ENCODE data around the gene TNFRSF25.

Gene TNFRSF25

GRCh38 chr1:6504887-6505286 lies 38.9 kb upstream of the TNFRSF25 start:
- Histone ChIP-seq H3K4me3 (ENCODE audit: low read length) (no peak overlapping the region), H3K18ac (ENCODE audit: low read length) (no peak overlapping the region), H3K27ac (ENCODE audit: low read depth, low read length) (no peak overlapping the region), H3K79me2 (ENCODE audit: control insufficient read depth, insufficient read depth, low read length) (no peaks in the 10 kb centered on the region), H2BK15ac (replicated peaks; ENCODE audit: low read depth) (no peak overlapping the region), H3K4me1 (ENCODE audit: control insufficient read depth, low read depth, low read length) (no peaks in the 10 kb centered on the region), H3K23ac (ENCODE audit: low read length) (no peak overlapping the region), H2BK5ac (ENCODE audit: low read length) (no peak overlapping the region), H4K5ac (ENCODE audit: low read length) (no peak overlapping the region), H3K79me1 (ENCODE audit: low read length) (no peaks in the 10 kb centered on the region), H3K56ac (ENCODE audit: low read length) (no peak overlapping the region), H3K9ac (ENCODE audit: low read length) (no peak overlapping the region), H4K8ac (ENCODE audit: low read depth, low read length) (no peak overlapping the region), H3K4me2 (ENCODE audit: low read length) (no peak overlapping the region), H3K27me3 (ENCODE audit: insufficient read depth, low read length, poor library complexity) (no peaks in the 10 kb centered on the region), H3K4ac (ENCODE audit: low read depth, low read length) (no peak overlapping the region), H2BK120ac (ENCODE audit: low read depth, low read length) (no peak overlapping the region), H3K36me3 (ENCODE audit: control insufficient read depth, insufficient read depth, low read length) (no peaks in the 10 kb centered on the region), H2AK5ac (ENCODE audit: low read length) (no peak overlapping the region)
- no CpG with 5 or more reads among the region's 15 CpGs for WGBS (ENCODE audit: extremely low coverage, insufficient coverage, low lambda C conversion rate)
- no peak for DNase-seq

GRCh38 chr1:6503884-6504602 lies 38.1 kb upstream of the TNFRSF25 start:
- Histone ChIP-seq H3K18ac (ENCODE audit: low read length) (no peak overlapping the region), H4K5ac (ENCODE audit: low read length) (no peak overlapping the region), H3K4me3 (ENCODE audit: low read length) (no peak overlapping the region), H3K23ac (ENCODE audit: low read length) (no peak overlapping the region), H3K79me2 (ENCODE audit: control insufficient read depth, insufficient read depth, low read length) (no peaks in the 10 kb centered on the region), H3K4me1 (ENCODE audit: control insufficient read depth, low read depth, low read length) (no peaks in the 10 kb centered on the region), H3K4me2 (ENCODE audit: low read length) (no peak overlapping the region), H3K56ac (ENCODE audit: low read length) (no peak overlapping the region), H2AK5ac (ENCODE audit: low read length) (no peak overlapping the region), H3K9ac (ENCODE audit: low read length) (no peak overlapping the region), H4K8ac (ENCODE audit: low read depth, low read length) (no peak overlapping the region), H2BK15ac (replicated peaks; ENCODE audit: low read depth) (no peak overlapping the region), H3K79me1 (ENCODE audit: low read length) (no peaks in the 10 kb centered on the region), H3K27ac (ENCODE audit: low read depth, low read length) (no peak overlapping the region), H3K4ac (ENCODE audit: low read depth, low read length) (no peak overlapping the region), H2BK120ac (ENCODE audit: low read depth, low read length) (no peak overlapping the region), H2BK5ac (ENCODE audit: low read length) (no peak overlapping the region), H3K27me3 (ENCODE audit: insufficient read depth, low read length, poor library complexity) (no peaks in the 10 kb centered on the region), H3K36me3 (ENCODE audit: control insufficient read depth, insufficient read depth, low read length) (no peaks in the 10 kb centered on the region)
- DNase-seq, result no peak
- WGBS (ENCODE audit: extremely low coverage, insufficient coverage, low lambda C conversion rate), result no CpG with 5 or more reads among the region's 20 CpGs

- no peak overlapping the region for H4K8ac ChIP-seq (ENCODE audit: low read depth, low read length)
- H2AK5ac ChIP-seq (ENCODE audit: low read length), result no peak overlapping the region
- no peak overlapping the region for H2BK120ac ChIP-seq (ENCODE audit: low read depth, low read length)
- H3K56ac ChIP-seq (ENCODE audit: low read length), result no peak overlapping the region
- no peaks in the 10 kb centered on the region for H3K79me1 ChIP-seq (ENCODE audit: low read length)
- no peaks in the 10 kb centered on the region for H3K79me2 ChIP-seq (ENCODE audit: control insufficient read depth, insufficient read depth, low read length)
- no peak overlapping the region for H3K4me3 ChIP-seq (ENCODE audit: low read length)
- H3K27ac ChIP-seq (ENCODE audit: low read depth, low read length), result no peak overlapping the region
- no peaks in the 10 kb centered on the region for H3K36me3 ChIP-seq (ENCODE audit: control insufficient read depth, insufficient read depth, low read length)
- H4K5ac ChIP-seq (ENCODE audit: low read length), result no peak overlapping the region
- H3K27me3 ChIP-seq (ENCODE audit: insufficient read depth, low read length, poor library complexity), result no peaks in the 10 kb centered on the region
- H3K18ac ChIP-seq (ENCODE audit: low read length), result no peak overlapping the region
- H3K9ac ChIP-seq (ENCODE audit: low read length), result no peak overlapping the region
- DNase-seq, result no peak
- no peak overlapping the region for H3K4me2 ChIP-seq (ENCODE audit: low read length)
- H3K4ac ChIP-seq (ENCODE audit: low read depth, low read length), result no peak overlapping the region
- H3K23ac ChIP-seq (ENCODE audit: low read length), result no peak overlapping the region
- H2BK15ac ChIP-seq (replicated peaks; ENCODE audit: low read depth), result no peak overlapping the region
- H3K4me1 ChIP-seq (ENCODE audit: control insufficient read depth, low read depth, low read length), result no peaks in the 10 kb centered on the region
- no CpG with 5 or more reads among the region's 31 CpGs for WGBS (ENCODE audit: extremely low coverage, insufficient coverage, low lambda C conversion rate)
- H2BK5ac ChIP-seq (ENCODE audit: low read length), result no peak overlapping the region
Measured at GRCh38 chr1:6502000-6502891, 36.3 kb upstream of the TNFRSF25 start.

- Histone ChIP-seq H3K4me2 (ENCODE audit: low read length) (no peak overlapping the region), H4K5ac (ENCODE audit: low read length) (no peak overlapping the region), H3K4ac (ENCODE audit: low read depth, low read length) (no peak overlapping the region), H2BK120ac (ENCODE audit: low read depth, low read length) (no peak overlapping the region), H3K4me3 (ENCODE audit: low read length) (no peak overlapping the region), H3K56ac (ENCODE audit: low read length) (no peak overlapping the region), H3K9ac (ENCODE audit: low read length) (no peak overlapping the region), H3K79me1 (ENCODE audit: low read length) (no peaks in the 10 kb centered on the region), H3K23ac (ENCODE audit: low read length) (no peak overlapping the region), H3K4me1 (ENCODE audit: control insufficient read depth, low read depth, low read length) (no peaks in the 10 kb centered on the region), H3K79me2 (ENCODE audit: control insufficient read depth, insufficient read depth, low read length) (no peaks in the 10 kb centered on the region), H2BK15ac (replicated peaks; ENCODE audit: low read depth) (no peak overlapping the region), H3K18ac (ENCODE audit: low read length) (no peak overlapping the region), H2BK5ac (ENCODE audit: low read length) (no peak overlapping the region), H3K36me3 (ENCODE audit: control insufficient read depth, insufficient read depth, low read length) (no peaks in the 10 kb centered on the region), H2AK5ac (ENCODE audit: low read length) (no peak overlapping the region), H3K27me3 (ENCODE audit: insufficient read depth, low read length, poor library complexity) (no peaks in the 10 kb centered on the region), H4K8ac (ENCODE audit: low read depth, low read length) (no peak overlapping the region), H3K27ac (ENCODE audit: low read depth, low read length) (no peak overlapping the region)
- no CpG with 5 or more reads among the region's 10 CpGs for WGBS (ENCODE audit: extremely low coverage, insufficient coverage, low lambda C conversion rate)
- no peak for DNase-seq
Measured at GRCh38 chr1:6501279-6501813, 35.4 kb upstream of the TNFRSF25 start.

- no peak overlapping the region for H3K23ac ChIP-seq (ENCODE audit: low read length)
- no peaks in the 10 kb centered on the region for H3K4me1 ChIP-seq (ENCODE audit: control insufficient read depth, low read depth, low read length)
- no peak overlapping the region for H2BK15ac ChIP-seq (replicated peaks; ENCODE audit: low read depth)
- H4K5ac ChIP-seq (ENCODE audit: low read length), result no peak overlapping the region
- no peak overlapping the region for H2BK5ac ChIP-seq (ENCODE audit: low read length)
- H2BK120ac ChIP-seq (ENCODE audit: low read depth, low read length), result no peak overlapping the region
- no peaks in the 10 kb centered on the region for H3K79me1 ChIP-seq (ENCODE audit: low read length)
- H3K56ac ChIP-seq (ENCODE audit: low read length), result no peak overlapping the region
- no peak overlapping the region for H3K4me3 ChIP-seq (ENCODE audit: low read length)
- no peak overlapping the region for H3K27ac ChIP-seq (ENCODE audit: low read depth, low read length)
- no peak overlapping the region for H3K4ac ChIP-seq (ENCODE audit: low read depth, low read length)
- H2AK5ac ChIP-seq (ENCODE audit: low read length), result no peak overlapping the region
- no peaks in the 10 kb centered on the region for H3K79me2 ChIP-seq (ENCODE audit: control insufficient read depth, insufficient read depth, low read length)
- no peak overlapping the region for H4K8ac ChIP-seq (ENCODE audit: low read depth, low read length)
- no peak overlapping the region for H3K18ac ChIP-seq (ENCODE audit: low read length)
- no CpG with 5 or more reads among the region's 27 CpGs for WGBS (ENCODE audit: extremely low coverage, insufficient coverage, low lambda C conversion rate)
- H3K27me3 ChIP-seq (ENCODE audit: insufficient read depth, low read length, poor library complexity), result no peaks in the 10 kb centered on the region
- H3K36me3 ChIP-seq (ENCODE audit: control insufficient read depth, insufficient read depth, low read length), result no peaks in the 10 kb centered on the region
- no peak overlapping the region for H3K4me2 ChIP-seq (ENCODE audit: low read length)
- DNase-seq, result no peak
- H3K9ac ChIP-seq (ENCODE audit: low read length), result no peak overlapping the region
Measured at GRCh38 chr1:6500544-6501278, 34.7 kb upstream of the TNFRSF25 start.

All from mesendoderm (in vitro differentiated cells).